Measurements from ENCODE around the gene CSRNP3. TPM values are rescaled to one million over a fixed set of nuclear protein-coding genes. Genes with fewer than 3 reads are reported as not detected.

Gene CSRNP3
- total and polyA plus RNA-seq, 12 donors, result 1.3 to 20.1 (median 4.9) TPM

DNA sequence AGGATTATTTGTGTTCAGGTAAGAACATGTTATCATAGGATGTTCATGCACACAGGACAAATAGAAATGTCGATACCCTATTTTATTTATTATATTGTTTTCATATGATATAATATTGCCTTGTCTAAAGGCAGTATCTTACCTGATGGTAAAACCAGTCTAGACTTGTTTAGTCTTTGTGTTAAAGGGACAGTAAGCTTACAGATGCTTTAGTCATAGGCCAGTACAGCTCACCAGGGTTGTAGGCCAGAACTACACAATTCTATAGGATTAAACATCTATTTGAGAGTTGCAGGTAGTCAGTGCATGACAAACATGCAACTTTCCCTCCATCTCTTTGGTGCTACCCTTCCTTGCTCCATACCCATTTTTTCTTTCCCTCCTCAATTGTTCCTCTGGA is 166.0 kb downstream of the CSRNP3 start:
- DNase-seq, result no peak
- Histone ChIP-seq H3K4me3 (no peak overlapping the region), H3K36me3 (replicated peaks in 1 of 2) (no peaks in the 10 kb centered on the region), H3K4me1 (replicated peaks in 1 of 2) (no peaks in the 10 kb centered on the region), H3K9me3 (replicated peaks in 1 of 3) (no peaks in the 10 kb centered on the region), H3K27me3 (no peaks in the 10 kb centered on the region), H3K27ac (no peak overlapping the region)
- WGBS, 4 donors, result 91 to 100% (median 96%) methylated on average over 1 of the region's 1 CpG
- intact Hi-C loops (cut with DNase I), result no loop called here
- TF ChIP-seq POLR2A (IDR thresholded peaks at IDR 0.05), result no peak
- TF ChIP-seq, protein P1, sequence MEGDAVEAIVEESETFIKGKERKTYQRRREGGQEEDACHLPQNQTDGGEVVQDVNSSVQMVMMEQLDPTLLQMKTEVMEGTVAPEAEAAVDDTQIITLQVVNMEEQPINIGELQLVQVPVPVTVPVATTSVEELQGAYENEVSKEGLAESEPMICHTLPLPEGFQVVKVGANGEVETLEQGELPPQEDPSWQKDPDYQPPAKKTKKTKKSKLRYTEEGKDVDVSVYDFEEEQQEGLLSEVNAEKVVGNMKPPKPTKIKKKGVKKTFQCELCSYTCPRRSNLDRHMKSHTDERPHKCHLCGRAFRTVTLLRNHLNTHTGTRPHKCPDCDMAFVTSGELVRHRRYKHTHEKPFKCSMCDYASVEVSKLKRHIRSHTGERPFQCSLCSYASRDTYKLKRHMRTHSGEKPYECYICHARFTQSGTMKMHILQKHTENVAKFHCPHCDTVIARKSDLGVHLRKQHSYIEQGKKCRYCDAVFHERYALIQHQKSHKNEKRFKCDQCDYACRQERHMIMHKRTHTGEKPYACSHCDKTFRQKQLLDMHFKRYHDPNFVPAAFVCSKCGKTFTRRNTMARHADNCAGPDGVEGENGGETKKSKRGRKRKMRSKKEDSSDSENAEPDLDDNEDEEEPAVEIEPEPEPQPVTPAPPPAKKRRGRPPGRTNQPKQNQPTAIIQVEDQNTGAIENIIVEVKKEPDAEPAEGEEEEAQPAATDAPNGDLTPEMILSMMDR (IDR thresholded peaks at IDR 0.05), result no peak

DNA sequence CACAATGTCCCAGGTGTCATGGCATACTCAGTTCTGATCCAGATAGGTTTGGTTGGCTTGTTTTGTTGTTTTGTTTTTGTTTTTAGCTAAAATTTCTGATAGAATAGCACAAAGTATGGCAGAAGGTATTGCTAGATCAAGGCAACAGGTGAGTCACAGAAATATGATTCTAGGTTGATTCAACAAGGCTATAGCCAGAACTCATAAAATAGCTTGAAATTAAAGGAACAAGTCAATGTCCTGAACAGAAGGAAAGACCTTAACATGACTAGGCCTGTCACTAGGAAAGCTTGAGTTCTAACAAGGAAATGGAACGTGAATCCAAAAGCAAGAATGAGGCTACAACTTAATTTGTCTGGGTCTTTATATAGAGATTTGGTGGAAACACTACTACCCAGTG is 167.5 kb downstream of the CSRNP3 start:
- 92 to 97% (median 96%) methylated on average over 1 of the region's 1 CpG for WGBS, 4 donors
- H3K9me3 ChIP-seq (replicated peaks in 1 of 3), result no peaks in the 10 kb centered on the region
- TF ChIP-seq, protein P1 (IDR thresholded peaks at IDR 0.05), result no peak
- no peak for TF ChIP-seq POLR2A (IDR thresholded peaks at IDR 0.05)

DNA sequence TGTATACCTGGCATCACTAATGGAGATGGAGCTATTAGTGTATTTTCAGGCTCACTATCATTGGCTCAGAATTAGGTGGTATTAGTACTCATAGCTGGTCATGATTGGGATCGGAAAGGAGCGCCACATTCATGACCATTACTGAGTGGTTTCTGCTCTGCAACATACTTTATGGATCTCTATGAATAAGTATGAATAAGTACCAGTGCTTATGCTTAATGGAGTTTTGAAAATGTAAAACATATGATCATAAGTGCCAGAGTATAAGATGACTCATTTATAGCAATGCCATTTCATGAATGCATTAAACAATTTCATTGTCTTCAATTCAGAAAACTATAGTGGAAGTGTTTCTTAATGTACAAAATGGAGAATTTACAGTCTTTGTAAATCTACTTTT is 167.9 kb downstream of the CSRNP3 start:
- WGBS, 4 donors, result 97 to 100% (median 98%) methylated on average over 2 of the region's 2 CpGs
- H3K27me3 ChIP-seq, result no peaks in the 10 kb centered on the region
- TF ChIP-seq, protein P1 (IDR thresholded peaks at IDR 0.05), result no peak
- no peak for TF ChIP-seq POLR2A (IDR thresholded peaks at IDR 0.05)
- no peaks in the 10 kb centered on the region for H3K4me1 ChIP-seq (replicated peaks in 1 of 2)
- no peak overlapping the region for H3K4me3 ChIP-seq
- H3K9me3 ChIP-seq (replicated peaks in 1 of 3), result no peaks in the 10 kb centered on the region
- no peak for DNase-seq
- no peak overlapping the region for H3K27ac ChIP-seq
- intact Hi-C loops (cut with DNase I), result no loop called here
- no peaks in the 10 kb centered on the region for H3K36me3 ChIP-seq (replicated peaks in 1 of 2)

More for the DNA sequence above, 167.5 kb downstream of the CSRNP3 start:
- Histone ChIP-seq H3K4me1 (replicated peaks in 1 of 2) (no peaks in the 10 kb centered on the region), H3K36me3 (replicated peaks in 1 of 2) (no peaks in the 10 kb centered on the region), H3K27ac (no peak overlapping the region), H3K27me3 (no peaks in the 10 kb centered on the region), H3K4me3 (no peak overlapping the region)
- intact Hi-C loops (cut with DNase I), result no loop called here
- DNase-seq, result no peak

DNA sequence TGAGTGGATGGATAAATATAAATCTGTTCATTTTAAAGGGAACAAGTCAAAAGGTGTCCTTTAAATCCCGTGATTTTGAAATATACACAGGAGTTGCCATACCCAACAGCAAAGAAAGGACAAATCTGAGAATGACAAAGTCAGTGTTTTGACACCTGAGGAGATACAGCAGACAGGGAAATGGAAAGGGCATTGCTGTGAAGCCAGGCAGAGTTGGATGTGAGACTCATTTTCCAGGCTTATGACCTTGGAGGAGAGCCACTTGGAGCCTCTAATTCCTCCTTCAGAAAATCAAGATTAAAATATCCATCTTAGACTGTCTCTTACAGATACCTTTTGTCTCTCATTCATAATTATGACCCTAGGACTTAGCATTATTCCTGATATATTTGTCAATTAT is 170.0 kb downstream of the CSRNP3 start:
- Histone ChIP-seq H3K27ac (no peak overlapping the region), H3K4me1 (replicated peaks in 1 of 2) (no peaks in the 10 kb centered on the region), H3K36me3 (replicated peaks in 1 of 2) (no peaks in the 10 kb centered on the region), H3K4me3 (no peak overlapping the region), H3K9me3 (replicated peaks in 1 of 3) (no peaks in the 10 kb centered on the region), H3K27me3 (no peaks in the 10 kb centered on the region)
- 86 to 96% (median 88%) methylated on average over 1 of the region's 1 CpG for WGBS, 4 donors
- intact Hi-C loops (cut with DNase I), result no loop called here
- DNase-seq, result no peak
- TF ChIP-seq POLR2A (IDR thresholded peaks at IDR 0.05), result no peak
- TF ChIP-seq, protein P1 (IDR thresholded peaks at IDR 0.05), result no peak
